T47D (cell line): Measurements from ENCODE around the gene LRRC74B.

Source experiments
- DNase-seq, 2 experiments: peaks; one replicate each; pipeline versions ENCODE4 v3.0.0 to v3.0.0-alpha.2; 2011 to 2012; ENCODE audit warnings: low read depth in 1 of 2, low spot score in 1 of 2
- JUND ChIP-seq: IDR thresholded peaks from 2 replicates; pipeline ENCODE4 v1.6.1; 2012; ENCODE audit warnings: low read depth
- in situ Hi-C: cut with HindIII; loops from 2 replicates; pipeline ENCODE4 v1.10.0; 2016; ENCODE audit warnings: low sequenced_read_pairs, low pct_unique_long_range_greater_than_20kb

Gene LRRC74B

GRCh38 chr22:21108379-21109115 is 62.8 kb downstream of the LRRC74B start:
- in situ Hi-C loops, result no loop called here
- peak; percentile 74 for TF ChIP-seq JUND
- peak in 1 of 2 experiments; percentile 61 for DNase-seq
